ENCODE data around the gene PLTP. TPM values are rescaled to one million over a fixed set of nuclear protein-coding genes. Genes with fewer than 3 reads are reported as not detected.
A peak's percentile ranks its signal among the peaks of the same experiment; 100 is the strongest.

Gene PLTP
- total and polyA plus RNA-seq, 2 of the 13 experiments (the other 11 are each of a cell fraction or from before 2014, with no cell fraction given) = 16.9 to 28.6 TPM

GRCh38 chr20:45934586-45935415 lies 22.8 kb upstream of the PLTP start, which contains the start of gene PCIF1 (continued):
- TF ChIP-seq ZNF407 (CRISPR knock-in tag; IDR thresholded peaks at IDR 0.05; ENCODE audit: not compliant biosample characterization) = peak; percentile 80
- TF ChIP-seq EZH2 (conservative IDR thresholded peaks at IDR 0.05; ENCODE audit: low read depth, low read length) = no peak
- no peak for TF ChIP-seq SSRP1 (CRISPR knock-in tag; IDR thresholded peaks at IDR 0.05)
- peak; percentile 84 for TF ChIP-seq SP2 (CRISPR knock-in tag; IDR thresholded peaks at IDR 0.05)
- TF ChIP-seq PCBP1 (IDR thresholded peaks at IDR 0.05; ENCODE audit: borderline replicate concordance, low read depth, low read length) = peak; percentile 98
- peak; percentile 95 for TF ChIP-seq ZNF350 (CRISPR knock-in tag; IDR thresholded peaks at IDR 0.05; ENCODE audit: borderline replicate concordance, low read depth)
- TF ChIP-seq ZNF703 (CRISPR knock-in tag; IDR thresholded peaks at IDR 0.05; ENCODE audit: borderline replicate concordance) = peak; percentile 95; the same call in 1 of the 2 replicates
- no peak for TF ChIP-seq CEBPZ (IDR thresholded peaks at IDR 0.05; ENCODE audit: low read length)
- TF ChIP-seq MZF1 (CRISPR knock-in tag; IDR thresholded peaks at IDR 0.05; ENCODE audit: borderline replicate concordance) = no peak; the same call in none of the 2 replicates
- TF ChIP-seq ZSCAN9 (CRISPR knock-in tag; IDR thresholded peaks at IDR 0.05; ENCODE audit: borderline replicate concordance) = peak; percentile 97; the same call in 1 of the 2 replicates
- peak; percentile 33; the same call in 1 of the 2 replicates for TF ChIP-seq ZBTB10 (CRISPR knock-in tag; IDR thresholded peaks at IDR 0.05; ENCODE audit: borderline replicate concordance)
- TF ChIP-seq ZBTB21 (CRISPR knock-in tag; IDR thresholded peaks at IDR 0.05) = 0 out of 2 replicates have a peak, but pooled peaks have one; percentile 7
- peak; percentile 85 for TF ChIP-seq ZFX (CRISPR knock-in tag; IDR thresholded peaks at IDR 0.05; ENCODE audit: low read depth)
- no peak; the same call in 1 of the 2 replicates for TF ChIP-seq NR3C1 (CRISPR knock-in tag; IDR thresholded peaks at IDR 0.05)

Data from HepG2 (cell line).